ENCODE measurements around the gene PRR35.

The PRR35 gene

DNA sequence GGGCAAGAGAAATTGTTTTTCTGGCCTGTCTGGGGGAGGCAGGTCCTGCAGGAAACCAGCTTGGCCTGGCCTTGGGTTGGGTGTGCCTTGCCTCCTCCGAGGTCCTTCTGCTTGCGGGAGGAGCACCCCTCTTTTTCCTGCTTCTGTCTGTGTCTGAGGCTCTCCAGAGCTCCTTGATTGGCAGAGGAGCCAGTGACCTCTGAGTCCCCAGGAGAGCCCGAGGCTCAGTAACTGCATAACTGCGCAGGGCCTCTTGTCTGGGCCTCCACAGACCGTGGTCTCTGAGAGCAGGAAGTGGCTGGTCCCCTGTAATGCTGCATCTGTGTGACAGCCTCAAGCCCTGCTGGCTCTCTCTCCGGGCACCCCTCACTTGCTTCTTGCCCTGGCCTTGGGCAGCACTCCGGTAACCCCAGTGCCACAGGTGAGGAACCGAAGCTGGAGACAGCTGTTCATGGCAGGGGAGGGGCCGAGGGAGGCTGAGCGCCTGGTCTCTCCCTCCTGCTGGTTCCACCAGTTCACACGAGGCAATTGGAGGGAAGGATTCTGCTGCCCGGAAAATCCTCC lies 31.1 kb upstream of the PRR35 start:
- H4K20me1 ChIP-seq (ENCODE audit: insufficient read depth, low read length), result no peaks in the 10 kb centered on the region
- peaks cover 30% of the 10 kb centered on the region for H3K4me1 ChIP-seq (ENCODE audit: insufficient read depth, low read length, severe bottlenecking)
- H3K79me2 ChIP-seq (ENCODE audit: insufficient read depth, low read length), result peaks cover 12% of the 10 kb centered on the region
- no peaks in the 10 kb centered on the region for H3F3A ChIP-seq (ENCODE audit: insufficient read depth, low read length)
- H3K9ac ChIP-seq (ENCODE audit: low read length), result peak overlapping the region; percentile 93
- peak overlapping the region; percentile 0 for H3K27ac ChIP-seq (ENCODE audit: low read depth, low read length, poor library complexity, severe bottlenecking)
- H3K36me3 ChIP-seq (ENCODE audit: insufficient read depth, low read length), result no peaks in the 10 kb centered on the region; the same call in 1 of the 2 replicates
- no peak overlapping the region for H2AFZ ChIP-seq (ENCODE audit: low read length)
- H3K9me3 ChIP-seq (ENCODE audit: low read length), result no peaks in the 10 kb centered on the region
- H3K4me3 ChIP-seq (ENCODE audit: low read depth, low read length, poor library complexity, severe bottlenecking), result peak overlapping the region; percentile 92
- H3K9me2 ChIP-seq (ENCODE audit: low read depth, low read length), result no peaks in the 10 kb centered on the region
- no peaks in the 10 kb centered on the region for H3K27me3 ChIP-seq (ENCODE audit: insufficient read depth, low read length)
- peak overlapping the region; percentile 82 for H3K4me2 ChIP-seq (ENCODE audit: low read length)
- TF ChIP-seq CTCF (IDR thresholded peaks at IDR 0.05; ENCODE audit: low read length), result no peak
- no peak for TF ChIP-seq EZH2 (IDR thresholded peaks at IDR 0.05; ENCODE audit: borderline replicate concordance, low read length)

GRCh38 chr16:530111-530817 lies 29.9 kb upstream of the PRR35 start:
- no peaks in the 10 kb centered on the region for H4K20me1 ChIP-seq (ENCODE audit: insufficient read depth, low read length)
- no peak overlapping the region for H3K4me3 ChIP-seq (ENCODE audit: low read depth, low read length, poor library complexity, severe bottlenecking)
- no peak overlapping the region for H3K27ac ChIP-seq (ENCODE audit: low read depth, low read length, poor library complexity, severe bottlenecking)
- H3K27me3 ChIP-seq (ENCODE audit: insufficient read depth, low read length), result no peaks in the 10 kb centered on the region
- H2AFZ ChIP-seq (ENCODE audit: low read length), result no peak overlapping the region
- no peaks in the 10 kb centered on the region for H3K9me3 ChIP-seq (ENCODE audit: low read length)
- no peaks in the 10 kb centered on the region; the same call in 1 of the 2 replicates for H3K36me3 ChIP-seq (ENCODE audit: insufficient read depth, low read length)
- no peaks in the 10 kb centered on the region for H3F3A ChIP-seq (ENCODE audit: insufficient read depth, low read length)
- H3K79me2 ChIP-seq (ENCODE audit: insufficient read depth, low read length), result peaks cover 12% of the 10 kb centered on the region
- H3K4me1 ChIP-seq (ENCODE audit: insufficient read depth, low read length, severe bottlenecking), result peaks cover 28% of the 10 kb centered on the region
- H3K4me2 ChIP-seq (ENCODE audit: low read length), result no peak overlapping the region
- no peaks in the 10 kb centered on the region for H3K9me2 ChIP-seq (ENCODE audit: low read depth, low read length)
- no peak overlapping the region for H3K9ac ChIP-seq (ENCODE audit: low read length)
- TF ChIP-seq EZH2 (IDR thresholded peaks at IDR 0.05; ENCODE audit: borderline replicate concordance, low read length), result no peak

- H3K27ac ChIP-seq (ENCODE audit: low read depth, low read length, poor library complexity, severe bottlenecking), result no peak overlapping the region
- H3K9ac ChIP-seq (ENCODE audit: low read length), result no peak overlapping the region
- no peak overlapping the region for H3K4me3 ChIP-seq (ENCODE audit: low read depth, low read length, poor library complexity, severe bottlenecking)
- H2AFZ ChIP-seq (ENCODE audit: low read length), result no peak overlapping the region
- no peaks in the 10 kb centered on the region for H3K27me3 ChIP-seq (ENCODE audit: insufficient read depth, low read length)
- H3K36me3 ChIP-seq (ENCODE audit: insufficient read depth, low read length), result no peaks in the 10 kb centered on the region; the same call in 1 of the 2 replicates
- H3K9me3 ChIP-seq (ENCODE audit: low read length), result no peaks in the 10 kb centered on the region
- H3K9me2 ChIP-seq (ENCODE audit: low read depth, low read length), result no peaks in the 10 kb centered on the region
- H4K20me1 ChIP-seq (ENCODE audit: insufficient read depth, low read length), result no peaks in the 10 kb centered on the region
- peaks cover 15% of the 10 kb centered on the region for H3K4me1 ChIP-seq (ENCODE audit: insufficient read depth, low read length, severe bottlenecking)
- H3K4me2 ChIP-seq (ENCODE audit: low read length), result no peak overlapping the region
- H3F3A ChIP-seq (ENCODE audit: insufficient read depth, low read length), result no peaks in the 10 kb centered on the region
- TF ChIP-seq CTCF (IDR thresholded peaks at IDR 0.05; ENCODE audit: low read length), result no peak
- no peak for TF ChIP-seq EZH2 (IDR thresholded peaks at IDR 0.05; ENCODE audit: borderline replicate concordance, low read length)
- peaks cover 12% of the 10 kb centered on the region for H3K79me2 ChIP-seq (ENCODE audit: insufficient read depth, low read length)
Measured at GRCh38 chr16:531494-532125, 28.6 kb upstream of the PRR35 start.

All from OCI-LY1 (cell line).